ENCODE measurements around the gene NRXN3.

Gene NRXN3

GRCh38 chr14:79602045-79602444 is 1431.9 kb downstream of the NRXN3 start:
- TF ChIP-seq, protein P1, sequence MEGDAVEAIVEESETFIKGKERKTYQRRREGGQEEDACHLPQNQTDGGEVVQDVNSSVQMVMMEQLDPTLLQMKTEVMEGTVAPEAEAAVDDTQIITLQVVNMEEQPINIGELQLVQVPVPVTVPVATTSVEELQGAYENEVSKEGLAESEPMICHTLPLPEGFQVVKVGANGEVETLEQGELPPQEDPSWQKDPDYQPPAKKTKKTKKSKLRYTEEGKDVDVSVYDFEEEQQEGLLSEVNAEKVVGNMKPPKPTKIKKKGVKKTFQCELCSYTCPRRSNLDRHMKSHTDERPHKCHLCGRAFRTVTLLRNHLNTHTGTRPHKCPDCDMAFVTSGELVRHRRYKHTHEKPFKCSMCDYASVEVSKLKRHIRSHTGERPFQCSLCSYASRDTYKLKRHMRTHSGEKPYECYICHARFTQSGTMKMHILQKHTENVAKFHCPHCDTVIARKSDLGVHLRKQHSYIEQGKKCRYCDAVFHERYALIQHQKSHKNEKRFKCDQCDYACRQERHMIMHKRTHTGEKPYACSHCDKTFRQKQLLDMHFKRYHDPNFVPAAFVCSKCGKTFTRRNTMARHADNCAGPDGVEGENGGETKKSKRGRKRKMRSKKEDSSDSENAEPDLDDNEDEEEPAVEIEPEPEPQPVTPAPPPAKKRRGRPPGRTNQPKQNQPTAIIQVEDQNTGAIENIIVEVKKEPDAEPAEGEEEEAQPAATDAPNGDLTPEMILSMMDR (IDR thresholded peaks at IDR 0.05; ENCODE audit: insufficient read depth, low read length, missing control alignments): no peak
- CTCF ChIA-PET: no interaction called here
- DNase-seq (ENCODE audit: low read depth, low spot score): no peak
- POLR2A ChIA-PET: no interaction called here
- H3K4me3 ChIP-seq (ENCODE audit: low read depth, low read length): no peak overlapping the region

- H3K4me3 ChIP-seq (ENCODE audit: low read depth, low read length): no peak overlapping the region
- ChIA-PET CTCF (interaction anchor here (1.0 kb wide), 1 partner anchor 18 kb away, joined by 3 read pairs; no protein-coding TSS in a partner anchor), POLR2A (no interaction called here)
- TF ChIP-seq, protein P1 (IDR thresholded peaks at IDR 0.05; ENCODE audit: insufficient read depth, low read length, missing control alignments): no peak
- DNase-seq (ENCODE audit: low read depth, low spot score): no peak
Measured at GRCh38 chr14:79602742-79603141, 1432.6 kb downstream of the NRXN3 start.

- no peak for DNase-seq (ENCODE audit: low read depth, low spot score)
- ChIA-PET POLR2A (no interaction called here), CTCF (no interaction called here)
- TF ChIP-seq, protein P1 (IDR thresholded peaks at IDR 0.05; ENCODE audit: insufficient read depth, low read length, missing control alignments): no peak
- H3K4me3 ChIP-seq (ENCODE audit: low read depth, low read length): no peak overlapping the region
Measured at GRCh38 chr14:79605849-79606248, 1435.7 kb downstream of the NRXN3 start.

DNA sequence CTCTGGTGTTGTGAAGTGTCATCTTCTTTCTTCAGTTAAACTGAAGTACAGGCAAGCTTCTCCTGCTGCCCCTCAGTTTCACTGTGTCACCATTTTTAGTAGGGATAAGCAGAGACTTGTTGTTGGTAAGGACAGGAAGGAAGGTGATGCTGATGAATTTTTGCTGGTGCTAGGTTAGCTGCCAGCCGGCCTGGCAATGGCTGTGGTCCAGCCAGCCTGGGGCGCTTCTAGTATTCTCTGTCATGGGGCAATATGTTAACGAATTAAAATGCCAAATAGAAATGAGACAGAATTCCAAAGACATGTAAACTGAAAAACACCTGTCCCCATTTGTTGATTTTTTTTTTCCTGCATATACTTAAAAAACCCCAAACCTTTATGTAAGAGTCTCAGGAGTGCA is 1438.3 kb downstream of the NRXN3 start:
- DNase-seq (ENCODE audit: low read depth, low spot score): no peak
- ChIA-PET POLR2A (no interaction called here), CTCF (interaction anchor here (1.7 kb wide), 1 partner anchor 10 kb away, joined by 4 read pairs; no protein-coding TSS in a partner anchor)
- TF ChIP-seq, protein P1 (IDR thresholded peaks at IDR 0.05; ENCODE audit: insufficient read depth, low read length, missing control alignments): no peak
- H3K4me3 ChIP-seq (ENCODE audit: low read depth, low read length): no peak overlapping the region

DNA sequence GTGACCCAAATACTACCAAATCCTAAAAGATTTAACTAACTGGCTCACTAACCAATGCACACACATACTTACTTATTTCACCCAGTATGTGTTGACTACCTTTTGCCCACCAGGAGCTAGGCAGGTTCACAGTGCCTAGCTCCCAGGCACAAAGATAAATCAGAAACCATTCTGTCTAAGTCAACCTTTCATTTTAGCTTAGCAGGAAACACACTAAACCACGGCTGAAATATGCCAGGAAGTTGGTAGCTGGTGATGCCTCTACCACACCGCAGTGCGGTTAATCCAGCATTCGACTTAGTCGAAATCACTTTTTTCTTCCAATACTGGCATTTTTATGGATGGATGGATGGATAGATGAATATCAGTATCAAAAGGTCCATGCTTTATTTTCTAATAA is 1443.5 kb downstream of the NRXN3 start:
- H3K4me3 ChIP-seq (ENCODE audit: low read depth, low read length): no peak overlapping the region
- ChIA-PET CTCF (no interaction called here), POLR2A (no interaction called here)
- no peak for DNase-seq (ENCODE audit: low read depth, low spot score)
- TF ChIP-seq, protein P1 (IDR thresholded peaks at IDR 0.05; ENCODE audit: insufficient read depth, low read length, missing control alignments): no peak

GRCh38 chr14:79614448-79614847 is 1444.3 kb downstream of the NRXN3 start:
- ChIA-PET POLR2A (no interaction called here), CTCF (no interaction called here)
- TF ChIP-seq, protein P1 (IDR thresholded peaks at IDR 0.05; ENCODE audit: insufficient read depth, low read length, missing control alignments): no peak
- H3K4me3 ChIP-seq (ENCODE audit: low read depth, low read length): no peak overlapping the region
- DNase-seq (ENCODE audit: low read depth, low spot score): no peak
